ENCODE data around the gene AS3MT. TPM values are rescaled to one million over a fixed set of nuclear protein-coding genes. Genes with fewer than 3 reads are reported as not detected.

The AS3MT gene
- total and polyA plus RNA-seq, 2 experiments from 2014 or later = 0.49 to 2.3 TPM

DNA sequence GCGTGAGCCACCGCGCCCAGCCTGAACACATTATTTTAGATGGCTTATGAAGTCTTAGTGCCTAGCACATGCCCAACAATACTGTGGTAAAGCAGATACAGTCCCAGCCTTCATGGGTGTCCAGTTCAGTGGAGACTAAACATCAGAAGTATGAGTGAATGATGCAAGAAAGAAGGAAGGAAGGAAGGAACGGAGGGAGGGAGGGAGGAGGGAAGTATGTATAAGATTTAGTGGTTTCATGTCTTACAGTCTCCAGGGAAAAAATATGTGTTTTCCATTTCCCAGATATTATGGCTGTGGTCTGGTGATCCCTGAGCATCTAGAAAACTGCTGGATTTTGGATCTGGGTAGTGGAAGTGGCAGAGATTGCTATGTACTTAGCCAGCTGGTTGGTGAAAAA is 2.9 kb downstream of the AS3MT start:
- in situ Hi-C loops (cut with MboI) = no loop called here
- Histone ChIP-seq H3K27me3 (replicated peaks; ENCODE audit: insufficient read depth) (no peaks in the 10 kb centered on the region), H3K4me3 (no peak overlapping the region), H4K20me1 (ENCODE audit: insufficient read depth) (no peaks in the 10 kb centered on the region), H2AFZ (no peak overlapping the region), H3K27ac (no peak overlapping the region), H3K36me3 (ENCODE audit: low read depth) (no peaks in the 10 kb centered on the region), H3K4me2 (ENCODE audit: unreplicated experiment) (no peak overlapping the region), H3K4me1 (ENCODE audit: insufficient read depth) (no peaks in the 10 kb centered on the region), H3K9me2 (ENCODE audit: insufficient read depth) (no peaks in the 10 kb centered on the region), H3K9me3 (ENCODE audit: low read depth) (no peaks in the 10 kb centered on the region), H3K9ac (no peak overlapping the region), H3F3A (ENCODE audit: insufficient read depth) (no peaks in the 10 kb centered on the region), H3K79me2 (ENCODE audit: insufficient read depth) (no peaks in the 10 kb centered on the region)
- TF ChIP-seq EZH2phosphoT487 (IDR thresholded peaks at IDR 0.05; ENCODE audit: insufficient read depth, low read depth) (no peak), EZH2 (IDR thresholded peaks at IDR 0.05; ENCODE audit: insufficient read depth, poor library complexity, severe bottlenecking) (no peak)
- no peak for DNase-seq
- WGBS, 2 experiments (ENCODE audit: low coverage in 1 of 2, low lambda C conversion rate in 2 of 2, missing lambda C conversion rate in 2 of 2) = 77 to 88% methylated on average over 4 of the region's 4 CpGs

DNA sequence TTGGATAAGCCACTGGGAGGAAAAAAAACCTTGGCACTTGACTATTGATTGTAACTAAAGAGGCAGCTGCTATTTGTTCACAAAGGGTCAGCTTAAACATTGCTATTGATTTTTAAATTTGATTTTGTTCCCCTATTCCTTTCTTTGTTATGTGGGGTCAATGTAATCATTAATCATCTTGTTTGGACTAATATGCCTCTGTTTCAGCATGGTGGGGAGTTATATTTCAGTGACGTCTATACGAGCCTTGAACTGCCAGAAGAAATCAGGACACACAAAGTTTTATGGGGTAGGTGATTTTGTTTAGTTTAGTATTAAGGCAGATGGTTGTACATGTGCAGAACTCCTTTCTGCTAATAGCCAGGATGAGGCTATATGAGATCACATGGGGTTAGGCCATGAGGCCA is 7.5 kb downstream of the AS3MT start:
- H3K27me3 ChIP-seq (replicated peaks; ENCODE audit: insufficient read depth) = no peaks in the 10 kb centered on the region
- H3K36me3 ChIP-seq (ENCODE audit: low read depth) = no peaks in the 10 kb centered on the region
- H3K9me2 ChIP-seq (ENCODE audit: insufficient read depth) = no peaks in the 10 kb centered on the region
- no peaks in the 10 kb centered on the region for H3K4me1 ChIP-seq (ENCODE audit: insufficient read depth)
- TF ChIP-seq EZH2 (IDR thresholded peaks at IDR 0.05; ENCODE audit: insufficient read depth, poor library complexity, severe bottlenecking) = no peak
- no peak for TF ChIP-seq EZH2phosphoT487 (IDR thresholded peaks at IDR 0.05; ENCODE audit: insufficient read depth, low read depth)
- WGBS, 2 experiments (ENCODE audit: low coverage in 1 of 2, low lambda C conversion rate in 2 of 2, missing lambda C conversion rate in 2 of 2) = 49 to 57% methylated on average over 2 of the region's 2 CpGs
- H3K9me3 ChIP-seq (ENCODE audit: low read depth) = no peaks in the 10 kb centered on the region
- no peak overlapping the region for H3K4me2 ChIP-seq (ENCODE audit: unreplicated experiment)
- H4K20me1 ChIP-seq (ENCODE audit: insufficient read depth) = no peaks in the 10 kb centered on the region
- H3F3A ChIP-seq (ENCODE audit: insufficient read depth) = no peaks in the 10 kb centered on the region
- no peak overlapping the region for H3K9ac ChIP-seq
- DNase-seq = no peak
- no peaks in the 10 kb centered on the region for H3K79me2 ChIP-seq (ENCODE audit: insufficient read depth)
- H3K27ac ChIP-seq = no peak overlapping the region
- H2AFZ ChIP-seq = no peak overlapping the region
- in situ Hi-C loops (cut with MboI) = no loop called here
- no peak overlapping the region for H3K4me3 ChIP-seq

- no peaks in the 10 kb centered on the region for H3F3A ChIP-seq (ENCODE audit: insufficient read depth)
- no peaks in the 10 kb centered on the region for H4K20me1 ChIP-seq (ENCODE audit: insufficient read depth)
- TF ChIP-seq EZH2phosphoT487 (IDR thresholded peaks at IDR 0.05; ENCODE audit: insufficient read depth, low read depth) (no peak), EZH2 (IDR thresholded peaks at IDR 0.05; ENCODE audit: insufficient read depth, poor library complexity, severe bottlenecking) (no peak)
- H3K9me2 ChIP-seq (ENCODE audit: insufficient read depth) = no peaks in the 10 kb centered on the region
- H3K27ac ChIP-seq = no peak overlapping the region
- H3K4me1 ChIP-seq (ENCODE audit: insufficient read depth) = no peaks in the 10 kb centered on the region
- no peak overlapping the region for H3K4me3 ChIP-seq
- in situ Hi-C loops (cut with MboI) = no loop called here
- no peaks in the 10 kb centered on the region for H3K36me3 ChIP-seq (ENCODE audit: low read depth)
- H3K27me3 ChIP-seq (replicated peaks; ENCODE audit: insufficient read depth) = no peaks in the 10 kb centered on the region
- no peaks in the 10 kb centered on the region for H3K9me3 ChIP-seq (ENCODE audit: low read depth)
- H3K79me2 ChIP-seq (ENCODE audit: insufficient read depth) = no peaks in the 10 kb centered on the region
- WGBS, 2 experiments (ENCODE audit: low coverage in 1 of 2, low lambda C conversion rate in 2 of 2, missing lambda C conversion rate in 2 of 2) = 82 to 83% methylated on average over 4 of the region's 4 CpGs
- H3K9ac ChIP-seq = no peak overlapping the region
- no peak overlapping the region for H2AFZ ChIP-seq
- no peak for DNase-seq
- H3K4me2 ChIP-seq (ENCODE audit: unreplicated experiment) = no peak overlapping the region
These were observed 9.4 kb downstream of the AS3MT start for GRCh38 chr10:102878629-102879028.

DNA sequence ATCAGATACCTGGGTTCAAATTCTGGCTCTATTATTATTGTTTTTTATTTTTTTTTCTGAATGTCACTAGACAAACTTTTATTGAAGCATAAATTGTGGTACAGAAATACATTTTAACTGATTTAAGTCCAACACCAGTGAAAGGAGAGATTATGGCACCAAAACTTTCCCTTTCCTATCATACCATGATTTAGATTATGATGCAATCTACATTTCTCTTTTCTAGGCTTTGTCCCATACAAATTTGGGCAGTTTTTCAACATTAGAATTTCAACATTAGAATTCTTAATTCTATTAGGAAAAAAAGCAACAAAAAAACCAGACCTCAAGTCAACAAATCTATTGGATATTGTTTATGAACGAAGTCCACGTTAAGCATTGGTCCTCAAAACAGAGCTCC is 11.0 kb downstream of the AS3MT start:
- no peaks in the 10 kb centered on the region for H3K9me2 ChIP-seq (ENCODE audit: insufficient read depth)
- H4K20me1 ChIP-seq (ENCODE audit: insufficient read depth) = no peaks in the 10 kb centered on the region
- H3K4me3 ChIP-seq = no peak overlapping the region
- H3K9ac ChIP-seq = no peak overlapping the region
- H3K4me1 ChIP-seq (ENCODE audit: insufficient read depth) = no peaks in the 10 kb centered on the region
- H3K79me2 ChIP-seq (ENCODE audit: insufficient read depth) = no peaks in the 10 kb centered on the region
- H3F3A ChIP-seq (ENCODE audit: insufficient read depth) = no peaks in the 10 kb centered on the region
- in situ Hi-C loops (cut with MboI) = no loop called here
- no peaks in the 10 kb centered on the region for H3K36me3 ChIP-seq (ENCODE audit: low read depth)
- 92 to 95% methylated on average over 2 of the region's 2 CpGs for WGBS, 2 experiments (ENCODE audit: low coverage in 1 of 2, low lambda C conversion rate in 2 of 2, missing lambda C conversion rate in 2 of 2)
- no peak overlapping the region for H3K4me2 ChIP-seq (ENCODE audit: unreplicated experiment)
- no peak overlapping the region for H2AFZ ChIP-seq
- no peaks in the 10 kb centered on the region for H3K27me3 ChIP-seq (replicated peaks; ENCODE audit: insufficient read depth)
- DNase-seq = no peak
- H3K9me3 ChIP-seq (ENCODE audit: low read depth) = no peaks in the 10 kb centered on the region
- TF ChIP-seq EZH2 (IDR thresholded peaks at IDR 0.05; ENCODE audit: insufficient read depth, poor library complexity, severe bottlenecking) (no peak), EZH2phosphoT487 (IDR thresholded peaks at IDR 0.05; ENCODE audit: insufficient read depth, low read depth) (no peak)
- H3K27ac ChIP-seq = no peak overlapping the region

- in situ Hi-C loops (cut with MboI) = no loop called here
- no peaks in the 10 kb centered on the region for H3K9me2 ChIP-seq (ENCODE audit: insufficient read depth)
- TF ChIP-seq EZH2phosphoT487 (IDR thresholded peaks at IDR 0.05; ENCODE audit: insufficient read depth, low read depth) = no peak
- TF ChIP-seq EZH2 (IDR thresholded peaks at IDR 0.05; ENCODE audit: insufficient read depth, poor library complexity, severe bottlenecking) = no peak
- no peak overlapping the region for H3K4me2 ChIP-seq (ENCODE audit: unreplicated experiment)
- H3K36me3 ChIP-seq (ENCODE audit: low read depth) = no peaks in the 10 kb centered on the region
- H3K4me1 ChIP-seq (ENCODE audit: insufficient read depth) = no peaks in the 10 kb centered on the region
- H3K27ac ChIP-seq = no peak overlapping the region
- 77 to 89% methylated on average over 1 of the region's 1 CpG for WGBS, 2 experiments (ENCODE audit: low coverage in 1 of 2, low lambda C conversion rate in 2 of 2, missing lambda C conversion rate in 2 of 2)
- H3K9ac ChIP-seq = no peak overlapping the region
- no peaks in the 10 kb centered on the region for H3K79me2 ChIP-seq (ENCODE audit: insufficient read depth)
- H3K9me3 ChIP-seq (ENCODE audit: low read depth) = no peaks in the 10 kb centered on the region
- no peak overlapping the region for H3K4me3 ChIP-seq
- DNase-seq = no peak
- no peaks in the 10 kb centered on the region for H4K20me1 ChIP-seq (ENCODE audit: insufficient read depth)
- no peaks in the 10 kb centered on the region for H3K27me3 ChIP-seq (replicated peaks; ENCODE audit: insufficient read depth)
- H2AFZ ChIP-seq = no peak overlapping the region
- no peaks in the 10 kb centered on the region for H3F3A ChIP-seq (ENCODE audit: insufficient read depth)
These were observed 18.8 kb downstream of the AS3MT start for GRCh38 chr10:102888048-102888447.
